HCEC 1CT (cell line): ENCODE data around the gene MCM3AP.
"Not testable (repeated sequence)": the region's sequence is repeated elsewhere in the genome, so short reads cannot be mapped to it uniquely, and the experiment has no call there.

ENCODE experiments used
- DNase-seq: peaks from one replicate; pipeline ENCODE4 v3.0.0-alpha.2; 2017

The MCM3AP gene

DNA sequence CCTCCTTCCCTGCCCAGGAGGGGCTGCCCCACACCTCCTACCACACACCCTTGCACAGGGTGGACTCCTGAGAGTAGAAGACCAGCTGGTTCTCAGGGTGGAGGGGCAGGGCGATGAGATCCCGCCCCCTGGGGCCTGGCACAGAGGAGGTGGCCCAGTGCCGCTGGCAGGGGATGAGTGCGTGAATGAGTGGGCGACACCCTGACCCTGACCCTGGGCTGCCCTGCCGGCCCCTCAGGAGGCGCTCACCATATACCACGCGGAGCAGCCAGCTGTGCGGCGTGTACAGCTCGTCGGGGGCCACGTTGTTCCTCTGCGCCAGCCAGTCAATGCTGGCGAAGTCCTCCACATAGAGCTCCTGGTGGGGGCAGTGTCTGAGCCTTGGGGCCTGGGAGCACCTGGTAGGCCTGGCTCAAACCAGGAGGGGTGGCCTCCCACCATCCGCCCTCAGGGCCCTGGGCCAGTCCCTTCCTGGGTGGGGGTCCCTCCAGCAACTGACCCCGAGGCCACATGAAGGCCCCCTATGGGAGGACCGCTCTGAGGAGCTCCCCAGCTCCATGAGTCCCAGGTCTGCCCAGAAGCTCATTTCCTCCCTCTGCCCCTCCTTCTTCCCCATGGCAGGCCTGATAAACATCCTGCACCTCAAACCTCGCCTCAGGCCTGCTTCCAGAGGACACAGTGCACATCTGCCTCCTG lies 69.8 kb downstream of the MCM3AP start:
- no peak for DNase-seq

DNA sequence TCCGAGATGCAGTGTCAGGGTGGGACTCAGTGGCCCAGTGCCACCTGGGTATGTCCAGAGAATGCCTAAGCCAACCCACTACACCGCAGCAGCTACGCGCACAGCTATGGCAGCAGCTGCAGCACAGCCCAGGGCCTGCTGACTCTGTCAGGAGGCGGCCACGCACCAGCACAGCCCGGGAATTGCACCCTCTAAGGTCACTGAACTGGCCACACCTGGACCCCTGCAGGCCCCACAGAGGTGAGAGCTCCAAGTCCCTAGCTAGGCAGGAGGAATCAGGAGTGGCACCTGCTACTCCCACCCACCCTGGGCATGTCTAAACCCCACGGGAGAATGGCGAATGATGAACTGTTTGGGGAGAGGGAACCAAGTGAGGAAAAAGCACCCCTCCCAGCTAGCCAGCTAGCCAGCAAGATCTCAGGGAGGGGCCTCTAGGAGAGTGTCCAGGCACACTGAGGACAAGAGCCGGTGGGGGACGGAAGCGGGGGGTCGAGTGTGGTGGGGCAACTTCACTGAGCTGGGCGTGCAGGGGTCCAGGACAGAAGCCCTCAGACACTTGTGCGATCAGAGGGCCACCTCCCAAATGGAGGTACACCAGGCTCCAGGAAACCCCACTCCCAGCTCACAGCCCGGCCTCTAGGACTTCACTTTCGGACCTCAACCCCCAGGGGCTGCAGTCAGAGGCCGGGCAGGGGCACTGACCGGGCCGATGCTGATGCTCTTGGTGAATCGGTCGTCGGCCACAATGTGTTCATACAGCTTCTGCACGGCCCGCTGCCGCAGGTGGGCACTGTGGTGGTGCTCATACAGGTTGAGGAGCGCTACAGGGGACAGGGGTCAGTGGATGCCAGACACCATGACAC lies 70.7 kb downstream of the MCM3AP start:
- DNase-seq, result no peak

DNA sequence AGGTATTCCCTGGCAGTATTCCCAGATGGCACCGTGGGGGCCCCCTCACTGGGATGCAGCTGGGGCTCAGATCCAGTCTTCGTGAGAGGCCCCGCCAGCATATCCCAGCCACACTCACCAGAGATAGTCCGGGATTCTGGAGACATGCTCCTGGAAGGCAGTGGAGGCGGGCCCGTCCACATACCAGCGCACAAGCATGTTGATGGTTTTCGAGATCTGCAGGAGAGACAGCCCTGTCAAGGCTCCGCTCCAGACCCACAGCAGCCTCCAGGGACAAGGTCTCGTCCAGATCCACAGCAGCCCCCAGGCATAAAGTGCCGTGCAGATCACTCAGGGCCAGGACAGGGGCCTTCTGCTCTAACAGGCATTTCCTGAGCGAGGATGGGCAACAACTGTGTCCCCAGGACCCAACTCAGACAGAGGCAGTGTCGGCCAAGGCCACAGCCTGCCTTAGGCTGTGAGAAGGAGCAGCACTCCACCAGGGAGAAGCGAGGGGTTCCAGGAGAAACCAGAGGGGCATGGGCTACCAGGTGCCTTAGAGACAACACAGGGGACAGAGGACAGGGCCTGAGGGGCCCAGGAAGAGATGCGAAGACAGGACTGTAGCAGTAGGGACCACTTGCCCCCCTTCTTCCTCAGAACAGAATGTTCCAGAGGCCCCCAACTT lies 71.7 kb downstream of the MCM3AP start:
- no peak for DNase-seq

DNA sequence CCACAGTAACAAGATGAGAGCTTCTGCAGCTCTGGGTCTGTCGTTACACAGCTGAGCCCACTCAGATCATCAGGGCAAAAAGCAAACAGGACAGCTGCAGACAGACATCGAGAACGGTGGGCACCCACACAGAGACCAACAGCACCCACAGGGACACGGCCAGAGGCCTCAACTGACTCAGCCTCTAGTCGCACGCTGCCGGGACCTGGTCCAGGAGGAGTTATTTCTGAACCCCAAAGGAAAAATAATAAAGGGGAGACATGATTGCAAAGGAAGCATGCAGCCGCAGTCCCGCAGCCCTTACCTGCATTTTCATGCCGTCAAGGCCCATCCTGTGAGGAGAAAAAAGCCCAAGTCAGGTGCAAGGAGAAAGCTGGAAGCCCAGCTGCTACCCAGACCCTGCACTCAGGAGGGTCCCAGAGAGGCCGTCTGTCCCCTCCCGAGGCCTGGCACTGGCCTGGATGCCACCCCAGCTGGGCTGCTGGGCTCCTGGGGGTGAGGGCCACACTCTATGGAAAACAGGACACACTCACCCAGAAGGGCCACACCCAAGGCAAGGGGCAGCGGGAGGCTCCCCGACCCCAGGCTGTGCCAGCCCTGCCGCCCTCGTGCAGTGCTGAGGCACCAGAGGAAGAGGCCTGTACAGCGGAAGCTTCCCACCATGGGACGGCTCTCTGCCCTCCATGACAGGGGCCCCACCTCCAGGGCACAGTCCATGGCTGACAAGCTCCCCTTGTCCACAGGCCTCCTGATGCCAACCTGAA lies 72.5 kb downstream of the MCM3AP start:
- DNase-seq, result no peak

DNA sequence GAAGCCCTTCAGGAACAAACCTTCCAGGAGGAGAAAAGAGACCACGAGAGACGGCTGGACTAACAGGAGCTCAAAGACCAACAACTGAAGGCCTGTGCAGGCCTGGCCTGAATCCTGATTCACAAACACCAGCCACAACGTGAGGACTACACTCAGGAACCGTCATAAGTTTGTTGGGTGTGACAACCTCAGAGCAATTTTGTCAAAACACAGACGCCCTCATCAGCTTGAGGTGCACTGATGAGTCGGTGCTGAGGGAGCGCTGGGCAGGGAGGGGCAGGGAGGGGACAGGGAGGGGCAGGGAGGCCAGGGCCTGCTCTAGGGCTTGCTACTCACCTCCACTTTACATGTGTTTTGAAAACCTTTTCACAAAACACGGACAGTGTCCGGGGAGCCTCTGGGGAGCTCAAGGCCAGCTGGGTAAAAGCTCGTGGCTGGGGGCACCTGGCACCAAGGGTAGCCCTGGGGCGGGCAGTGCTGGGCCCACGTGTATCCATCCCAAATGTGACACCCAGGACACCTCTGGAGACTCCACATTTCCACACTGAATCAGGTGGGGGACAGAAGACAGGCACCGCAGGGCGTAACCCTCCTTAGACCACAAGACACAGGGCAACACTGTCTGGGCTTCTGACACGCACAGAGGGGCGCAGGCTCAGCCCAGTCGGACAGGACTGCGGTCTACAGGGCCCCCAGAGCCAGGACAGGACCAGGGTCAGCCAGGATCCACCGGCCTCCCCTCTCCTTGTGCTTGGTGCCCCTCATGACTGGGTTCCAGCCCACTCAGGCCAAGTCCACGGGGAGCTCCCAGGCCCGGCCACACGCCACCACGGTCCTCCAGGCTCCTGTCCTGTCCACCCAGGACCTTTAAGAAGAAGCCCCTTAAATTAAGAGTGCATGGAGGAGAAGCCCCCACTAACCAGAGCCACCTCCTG lies 73.4 kb downstream of the MCM3AP start:
- DNase-seq, result no peak

DNA sequence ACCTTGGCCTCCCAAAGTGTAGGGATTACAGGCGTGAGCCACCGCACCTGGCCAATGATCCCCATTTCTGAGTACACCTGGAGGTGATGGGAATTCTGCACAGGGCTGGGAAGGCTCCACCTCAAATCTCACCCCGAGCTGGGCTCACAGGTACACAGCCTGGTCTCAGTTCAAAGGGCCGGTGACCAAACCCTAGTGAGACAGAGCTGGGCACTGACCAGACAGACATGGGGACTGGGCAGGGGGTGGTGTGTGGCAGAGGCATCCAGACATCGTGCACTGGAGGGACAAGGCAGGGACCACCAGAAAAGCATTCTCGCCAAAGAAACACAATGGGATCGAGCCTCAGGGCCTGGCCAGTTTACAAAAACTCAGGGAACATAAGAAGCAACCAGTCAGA lies 74.0 kb downstream of the MCM3AP start:
- no peak for DNase-seq

DNA sequence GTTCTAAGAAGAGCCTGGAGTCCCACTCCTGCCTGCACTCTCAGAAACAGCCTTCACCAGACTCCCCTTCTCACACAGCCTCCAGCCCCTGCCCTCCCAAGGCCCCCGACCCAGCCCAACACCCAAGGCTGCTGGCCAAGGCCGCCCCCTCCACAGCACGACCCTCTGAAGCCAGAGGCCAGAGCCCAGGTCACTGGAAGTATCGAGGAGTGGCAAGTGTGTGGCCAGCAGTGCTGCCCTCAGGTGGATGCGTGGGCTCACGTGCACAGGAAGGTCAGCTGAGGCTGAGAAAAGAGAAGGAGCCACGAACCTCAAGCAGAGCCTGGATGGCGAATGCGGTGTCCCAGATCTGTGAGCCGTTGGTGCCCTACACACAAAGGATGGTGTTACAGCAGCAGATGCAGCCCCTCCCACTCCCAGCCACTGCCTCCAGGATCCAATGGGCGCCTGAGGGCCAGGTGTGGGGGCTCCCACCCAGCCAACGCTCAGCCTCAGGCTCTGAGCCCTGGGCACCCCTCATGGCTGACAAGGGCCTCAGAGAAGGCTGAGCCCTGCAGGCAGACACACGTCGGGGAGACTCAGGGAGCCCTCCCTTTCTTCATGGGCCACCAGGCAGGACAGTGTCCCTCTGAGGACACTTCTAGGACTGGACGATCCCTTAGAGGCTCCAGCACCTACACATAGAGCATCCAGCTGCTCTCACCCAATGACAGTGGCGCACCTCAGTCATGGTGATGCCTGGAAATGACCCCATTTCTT lies 74.9 kb downstream of the MCM3AP start:
- DNase-seq, result no peak

DNA sequence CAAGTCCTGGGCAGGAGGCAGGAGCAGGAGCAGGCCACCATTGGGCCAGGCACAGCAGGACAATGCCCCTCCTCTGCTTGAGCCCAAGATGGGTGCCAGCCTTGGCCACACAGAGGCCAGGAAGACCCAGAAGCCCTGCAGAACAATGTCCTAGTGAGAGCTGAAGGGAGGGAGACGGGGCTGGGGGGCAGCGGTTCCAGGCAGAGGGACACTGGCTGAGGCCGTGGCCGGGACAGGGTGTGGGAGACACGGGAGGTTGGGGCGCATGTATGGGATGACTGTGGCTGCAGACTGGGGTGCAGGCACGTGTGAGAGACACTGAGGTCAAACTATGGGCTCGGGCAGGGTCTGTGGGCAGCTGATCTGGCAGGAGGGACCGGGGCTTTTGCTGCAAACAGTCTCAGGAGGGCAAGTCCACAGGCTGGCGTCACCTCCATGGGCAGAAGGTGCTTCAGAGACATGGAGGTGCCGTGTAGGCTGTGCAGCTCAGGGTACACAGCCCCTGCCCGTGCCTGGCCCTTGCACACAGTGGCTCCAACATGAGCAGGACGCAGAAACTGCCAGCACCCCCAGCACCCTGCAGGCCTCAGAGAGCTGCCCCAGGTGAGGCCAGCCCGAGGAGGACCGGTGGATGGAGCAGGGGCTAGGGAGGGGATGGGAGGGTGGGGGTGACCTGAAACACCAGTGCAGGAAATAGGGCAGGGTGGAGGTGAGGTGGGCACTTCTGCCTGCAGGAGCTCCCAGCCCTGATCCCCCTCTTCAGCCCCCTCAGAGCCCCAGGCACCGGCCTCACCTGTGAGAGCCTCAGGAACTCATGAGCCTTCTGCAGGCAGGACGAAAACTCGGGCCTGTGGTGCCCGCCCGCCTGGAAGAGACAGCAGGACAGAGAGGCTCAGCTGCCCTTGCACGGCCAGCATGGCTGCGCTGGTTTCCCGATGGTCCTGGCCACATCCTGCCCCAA lies 76.4 kb downstream of the MCM3AP start:
- no peak for DNase-seq

DNA sequence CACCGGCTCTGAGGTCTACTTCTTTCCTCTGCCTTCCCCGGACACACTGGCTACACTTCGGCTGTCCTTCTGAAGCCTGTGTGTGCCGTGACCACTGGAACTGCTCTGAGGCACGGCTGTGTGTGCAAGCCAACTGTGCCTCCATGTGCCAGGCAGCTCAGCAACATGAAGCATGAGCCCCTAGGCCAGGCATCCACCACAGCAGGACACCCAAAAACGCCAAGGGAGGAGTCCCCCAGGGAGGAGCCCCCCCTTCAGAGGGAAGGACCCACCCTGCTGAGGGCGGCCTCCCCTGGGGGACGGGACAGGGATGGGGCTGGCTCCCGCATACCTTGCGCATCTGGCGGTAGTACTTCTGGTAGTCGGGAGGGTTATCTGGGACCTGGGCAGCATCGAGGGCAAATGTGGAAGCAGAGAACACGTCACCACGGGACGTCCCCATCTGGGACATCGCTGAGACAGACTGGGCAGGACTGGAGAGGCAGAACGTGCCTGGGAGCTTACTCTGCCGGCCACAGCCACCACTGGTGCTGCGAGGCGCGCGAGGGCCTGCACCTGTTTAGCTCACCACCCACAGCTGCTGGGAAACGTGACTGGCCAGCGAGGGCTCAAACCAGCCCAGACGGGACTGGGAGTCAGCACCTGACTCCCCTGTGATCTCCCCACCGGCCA lies 77.4 kb downstream of the MCM3AP start:
- no peak for DNase-seq

DNA sequence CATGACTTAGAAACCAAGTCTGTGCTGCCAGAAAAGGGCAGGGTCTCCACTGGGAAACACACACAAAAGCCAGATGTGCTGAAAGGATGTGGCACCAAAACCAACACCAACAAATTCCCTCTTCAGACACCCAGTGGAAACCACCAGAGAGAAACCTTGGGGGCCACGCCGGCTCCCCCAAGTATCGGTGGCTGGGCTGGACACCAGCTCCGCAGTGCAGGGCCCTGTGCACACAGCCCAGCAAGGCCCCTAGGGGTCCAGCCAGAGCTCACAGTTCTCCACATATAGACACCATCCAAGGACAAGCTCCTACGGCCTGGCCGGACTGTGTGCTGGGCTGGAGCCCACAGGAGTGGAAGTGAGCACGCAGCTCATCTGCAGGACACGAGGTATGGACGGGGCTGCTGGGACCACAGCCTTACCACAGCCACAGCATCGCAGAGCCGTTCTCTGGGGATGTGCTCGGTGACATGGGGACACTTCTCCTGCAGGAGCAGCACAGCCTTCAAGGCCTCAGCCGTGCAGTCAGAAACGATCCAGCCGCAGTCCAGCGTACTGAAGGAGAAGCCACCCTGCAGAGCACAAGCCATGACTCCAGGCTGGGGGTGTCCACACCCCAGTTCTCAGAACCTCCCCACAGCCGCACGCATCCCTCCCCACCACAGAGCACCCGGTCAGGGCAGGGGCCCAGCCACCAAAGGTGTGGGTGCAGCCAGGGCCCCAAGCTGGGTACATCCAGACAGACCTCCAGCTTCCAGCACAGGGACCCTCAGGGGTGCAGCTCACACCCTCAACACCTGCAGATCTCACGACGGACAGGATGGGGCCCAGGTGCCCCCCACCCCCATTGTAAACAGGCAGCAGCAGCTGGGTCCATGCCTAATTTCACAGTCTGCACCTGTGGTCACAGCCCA lies 78.1 kb downstream of the MCM3AP start:
- no peak for DNase-seq

DNA sequence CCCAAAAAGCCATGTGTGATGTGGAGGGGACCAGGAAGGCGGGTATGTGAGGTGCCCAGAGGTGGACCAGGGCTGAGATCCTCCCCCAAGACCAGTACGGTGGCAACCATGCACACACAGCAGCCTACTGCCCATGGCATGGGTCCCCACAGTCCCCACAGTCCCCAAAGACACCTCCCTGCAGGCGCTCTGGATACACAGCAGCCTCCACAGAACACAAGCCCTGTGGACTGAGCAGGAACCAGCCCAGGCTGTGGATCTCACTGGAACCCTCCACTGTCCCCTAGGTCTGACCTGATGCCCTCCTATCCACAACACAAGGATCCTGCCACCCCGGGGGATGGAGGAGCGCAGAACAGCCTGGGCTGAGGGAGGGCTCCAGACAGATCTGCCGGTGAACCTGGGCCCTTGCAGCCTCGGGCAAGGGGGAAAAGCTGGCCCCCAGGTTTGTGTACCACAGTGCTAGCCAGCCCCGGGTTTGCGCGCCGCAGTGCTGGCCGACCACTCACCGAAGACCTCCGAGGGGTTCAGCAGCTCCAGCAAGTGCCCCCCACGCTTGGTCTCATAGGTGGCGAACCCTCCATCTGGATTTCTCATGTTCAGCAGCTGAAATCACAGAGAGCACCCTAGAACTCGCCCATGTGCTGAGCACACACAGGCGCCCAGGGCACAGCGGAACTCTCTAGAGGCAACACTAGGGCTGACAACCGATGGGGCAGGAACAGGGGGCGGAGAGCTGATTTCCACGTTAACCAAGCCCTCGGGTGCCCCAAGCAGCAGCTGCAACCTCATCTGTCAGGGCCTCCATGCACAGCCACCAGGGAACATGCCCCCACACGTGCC lies 79.0 kb downstream of the MCM3AP start:
- DNase-seq, result no peak

DNA sequence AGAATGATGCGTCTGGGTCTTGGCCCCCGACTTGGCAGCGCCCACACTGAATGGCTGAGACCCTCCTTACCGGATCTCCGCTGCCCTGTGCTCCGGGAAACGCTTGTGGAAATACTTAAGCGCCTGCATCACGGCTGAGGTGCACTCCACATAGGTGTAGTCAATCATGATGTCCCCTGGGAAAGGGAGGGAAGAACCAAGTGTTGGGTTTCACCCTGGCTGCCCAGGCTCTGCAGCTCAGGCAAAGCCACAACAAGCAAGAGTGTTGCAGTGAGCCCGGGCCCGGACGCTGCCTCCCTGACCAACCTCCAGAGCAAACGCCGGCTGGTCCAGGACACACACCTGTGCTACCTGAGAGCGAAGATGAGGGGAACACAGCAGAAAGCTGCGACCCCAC lies 79.6 kb downstream of the MCM3AP start:
- no peak for DNase-seq

DNA sequence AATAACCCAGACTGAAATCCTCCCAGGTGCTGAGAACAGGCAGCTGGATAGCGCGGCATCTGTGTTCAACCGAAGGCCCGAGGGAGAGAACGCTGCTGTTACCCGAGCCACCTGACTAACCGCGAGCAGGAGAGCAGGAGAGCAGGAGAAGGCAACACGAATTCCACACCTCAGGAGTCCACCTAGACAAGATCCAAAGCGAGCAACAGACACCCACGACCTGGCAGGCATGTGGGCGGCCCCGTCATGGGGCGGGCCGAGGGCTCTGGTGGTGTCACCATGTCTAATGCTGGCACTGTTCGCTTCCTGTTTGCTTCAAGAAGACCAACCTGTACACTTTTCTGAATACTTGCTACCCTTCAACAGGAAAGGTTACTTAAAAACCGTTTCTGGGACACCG lies 80.2 kb downstream of the MCM3AP start:
- no peak for DNase-seq

DNA sequence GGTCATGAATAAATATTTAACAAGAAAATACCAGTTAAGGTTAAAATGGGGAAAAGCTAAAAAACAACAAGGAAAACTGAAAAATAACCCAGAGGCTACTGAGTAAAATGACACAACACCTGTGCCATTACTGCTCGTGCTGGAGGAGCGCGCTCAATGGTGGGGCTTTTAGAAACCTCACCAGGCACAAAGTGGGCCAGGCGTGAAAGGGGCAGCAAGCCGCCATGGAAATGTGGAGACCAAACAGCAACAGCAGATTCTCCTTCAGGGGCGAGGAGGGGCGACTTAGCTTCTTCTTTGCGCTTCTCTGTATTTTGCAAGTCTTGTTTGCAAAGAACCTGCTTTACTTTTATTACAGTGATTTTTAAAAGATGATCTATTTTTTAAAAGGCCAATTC lies 82.2 kb downstream of the MCM3AP start:
- no peak for DNase-seq

DNA sequence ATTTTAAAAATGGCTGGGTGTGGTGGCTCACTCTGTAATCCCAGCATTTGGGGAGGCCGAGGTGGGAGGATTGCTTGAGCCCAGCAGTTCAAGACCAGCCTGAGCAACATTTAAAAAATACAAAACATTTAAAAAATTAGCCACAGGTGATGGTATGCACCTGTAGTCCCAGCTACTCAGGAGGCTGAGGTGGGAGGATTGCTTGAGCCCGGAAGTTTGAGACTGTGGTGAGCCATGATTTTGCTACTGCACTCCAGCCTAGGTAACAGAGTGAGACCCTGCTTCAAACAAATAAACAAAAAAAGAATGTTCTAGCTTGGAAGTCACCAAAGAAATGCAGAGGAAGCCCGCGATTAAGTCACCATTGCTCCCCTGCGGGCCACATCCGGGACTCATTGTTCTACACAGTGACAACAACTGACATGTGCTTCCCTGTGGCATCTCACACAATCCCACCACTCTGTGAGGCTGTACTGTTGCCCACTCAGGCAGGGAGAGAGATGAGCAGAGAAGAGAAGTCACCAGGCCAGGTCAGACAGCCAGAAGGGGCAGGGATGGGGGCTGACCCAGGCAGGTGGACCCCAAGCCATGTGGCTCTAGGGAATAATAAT lies 82.7 kb downstream of the MCM3AP start:
- DNase-seq, result no peak

DNA sequence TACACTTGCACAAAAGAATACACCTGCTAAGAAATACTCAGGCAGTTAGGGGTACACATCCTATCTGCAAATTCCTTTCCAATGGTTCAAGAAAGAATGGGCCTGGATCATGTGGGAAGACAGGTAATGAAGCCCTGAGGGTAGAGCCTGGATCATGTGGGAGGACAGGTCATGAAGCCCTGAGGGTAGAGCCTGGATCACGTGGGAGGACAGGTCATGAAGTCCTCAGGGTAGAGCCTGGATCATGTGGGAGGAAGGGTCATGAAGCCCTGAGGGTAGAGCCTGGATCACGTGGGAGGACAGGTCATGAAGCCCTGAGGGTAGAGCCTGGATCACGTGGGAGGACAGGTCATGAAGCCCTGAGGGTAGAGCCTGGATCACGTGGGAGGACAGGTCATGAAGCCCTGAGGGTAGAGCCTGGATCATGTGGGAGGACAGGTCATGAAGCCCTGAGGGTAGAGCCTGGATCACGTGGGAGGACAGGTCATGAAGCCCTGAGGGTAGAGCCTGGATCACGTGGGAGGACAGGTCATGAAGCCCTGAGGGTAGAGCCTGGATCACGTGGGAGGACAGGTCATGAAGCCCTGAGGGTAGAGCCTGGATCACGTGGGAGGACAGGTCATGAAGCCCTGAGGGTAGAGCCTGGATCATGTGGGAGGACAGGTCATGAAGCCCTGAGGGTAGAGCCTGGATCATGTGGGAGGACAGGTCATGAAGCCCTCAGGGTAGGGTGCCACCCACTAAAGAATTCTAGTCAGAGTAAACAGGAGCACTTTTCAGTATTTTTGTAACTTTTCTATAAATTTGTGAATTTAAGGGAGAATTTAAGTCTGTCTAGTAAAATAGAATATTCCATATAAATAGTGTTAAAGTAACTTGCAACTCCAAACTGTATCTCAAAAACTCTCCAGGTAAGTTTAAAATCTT lies 84.3 kb downstream of the MCM3AP start:
- DNase-seq, result not testable (repeated sequence)
